DMS114 treated with DMSO at 0.1 percent for 48 hours (cell line): ENCODE measurements around the gene GRK1.
"Not testable (repeated sequence)": the region's sequence is repeated elsewhere in the genome, so short reads cannot be mapped to it uniquely, and the experiment has no call there.

Source experiments
- DNase-seq: peaks from one replicate; lab custom pipeline; 2025; ENCODE audit not compliant: unreplicated experiment; lab: John Stamatoyannopoulos, UW

The GRK1 gene

DNA sequence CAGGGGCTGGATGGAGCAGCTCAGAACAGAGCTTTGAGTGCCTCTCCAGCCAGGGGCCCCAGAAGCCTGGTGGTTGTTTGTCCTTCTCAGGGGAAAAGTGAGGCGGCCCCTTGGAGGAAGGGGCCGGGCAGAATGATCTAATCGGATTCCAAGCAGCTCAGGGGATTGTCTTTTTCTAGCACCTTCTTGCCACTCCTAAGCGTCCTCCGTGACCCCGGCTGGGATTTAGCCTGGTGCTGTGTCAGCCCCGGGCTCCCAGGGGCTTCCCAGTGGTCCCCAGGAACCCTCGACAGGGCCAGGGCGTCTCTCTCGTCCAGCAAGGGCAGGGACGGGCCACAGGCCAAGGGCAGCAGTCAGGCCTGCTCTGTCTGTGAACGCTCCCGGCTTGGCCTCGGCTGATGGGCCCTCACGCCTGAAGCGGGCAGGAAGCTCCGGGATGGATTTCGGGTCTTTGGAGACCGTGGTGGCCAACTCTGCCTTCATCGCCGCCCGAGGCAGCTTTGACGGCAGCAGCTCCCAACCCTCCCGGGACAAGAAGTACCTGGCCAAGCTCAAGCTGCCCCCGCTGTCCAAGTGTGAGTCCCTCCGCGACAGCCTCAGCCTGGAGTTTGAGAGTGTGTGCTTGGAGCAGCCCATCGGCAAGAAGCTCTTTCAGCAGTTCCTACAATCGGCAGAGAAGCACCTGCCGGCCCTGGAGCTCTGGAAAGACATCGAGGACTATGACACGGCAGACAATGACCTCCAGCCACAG lies at the start of gene GRK1:
TSS of gene GRK1 (plus strand) at position 269 of the 751 bp plus-strand sequence. CDS start at position 437, 168 bp downstream.
- no peak for DNase-seq

DNA sequence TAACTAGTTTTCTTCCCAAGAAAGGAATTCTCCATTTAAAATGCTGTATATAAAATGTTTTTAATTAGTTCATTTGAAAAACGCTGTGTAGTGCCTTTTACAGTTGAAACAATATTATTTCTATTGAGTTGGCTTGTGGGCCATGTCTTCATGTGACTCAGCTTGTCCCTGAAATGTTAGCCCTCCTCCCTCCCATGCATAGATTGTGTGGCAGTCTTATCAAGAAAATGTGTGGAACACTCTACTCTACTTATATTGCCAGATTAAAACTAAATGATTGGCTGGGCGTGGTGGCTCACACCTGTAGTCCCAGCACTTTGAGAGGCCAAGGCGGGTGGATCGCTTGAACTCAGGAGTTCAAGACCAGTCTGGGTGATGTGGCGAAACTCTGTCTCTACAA lies 49.1 kb upstream of the GRK1 start:
- no peak for DNase-seq

DNA sequence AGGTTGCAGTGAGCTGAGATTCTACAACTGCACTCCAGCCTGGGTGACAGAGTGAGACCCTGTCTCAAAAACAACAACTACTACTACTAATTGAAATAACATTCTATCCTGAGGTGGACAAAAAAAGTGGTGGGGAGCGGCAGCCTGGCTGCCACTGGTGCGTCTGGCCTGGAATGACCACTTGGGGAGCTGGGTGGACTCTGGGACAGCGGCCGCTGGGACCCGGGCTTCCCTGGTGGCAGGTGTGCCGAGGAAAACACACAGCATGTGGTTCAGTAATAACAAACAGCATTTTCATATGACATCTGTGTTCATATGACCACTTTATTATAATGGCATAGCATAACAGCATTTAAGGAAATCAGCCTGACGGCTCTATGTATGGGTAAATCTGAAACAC lies 48.6 kb upstream of the GRK1 start:
- no peak for DNase-seq

DNA sequence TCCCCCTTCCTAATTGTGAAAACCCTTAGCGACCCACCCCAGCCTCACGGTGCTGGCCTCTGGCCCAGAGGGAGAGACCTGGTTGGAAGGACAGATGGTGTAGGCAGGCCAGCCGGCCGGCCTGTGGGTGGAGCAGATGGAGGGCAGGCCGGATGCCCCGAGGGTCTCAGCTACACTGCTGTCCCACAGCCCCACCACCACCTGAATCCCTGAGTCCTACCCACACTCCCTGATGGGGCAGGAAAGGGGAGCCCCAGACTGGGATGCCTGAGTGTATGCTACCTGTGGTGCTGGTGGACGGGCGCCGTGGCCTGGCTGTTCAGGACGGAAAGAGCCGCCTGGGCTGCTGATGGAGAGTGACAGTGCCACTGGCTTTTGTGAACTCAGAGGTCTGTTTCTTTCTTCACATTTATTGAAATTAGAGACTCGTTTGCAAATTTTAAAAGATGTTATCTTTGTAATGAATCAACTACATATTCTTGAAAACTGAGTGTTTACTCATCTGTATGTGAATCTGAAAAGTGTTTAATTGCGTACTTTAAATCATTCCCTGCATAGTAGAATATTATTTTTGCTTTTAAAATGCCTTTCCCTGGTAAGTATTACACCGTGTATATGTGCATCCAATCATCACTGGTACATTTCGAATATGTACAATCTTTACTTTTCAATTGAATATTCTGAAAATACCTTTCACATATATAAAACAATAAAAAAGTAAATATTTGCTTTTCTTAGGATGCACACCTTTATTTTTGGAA lies 46.8 kb upstream of the GRK1 start:
- DNase-seq, result no peak

DNA sequence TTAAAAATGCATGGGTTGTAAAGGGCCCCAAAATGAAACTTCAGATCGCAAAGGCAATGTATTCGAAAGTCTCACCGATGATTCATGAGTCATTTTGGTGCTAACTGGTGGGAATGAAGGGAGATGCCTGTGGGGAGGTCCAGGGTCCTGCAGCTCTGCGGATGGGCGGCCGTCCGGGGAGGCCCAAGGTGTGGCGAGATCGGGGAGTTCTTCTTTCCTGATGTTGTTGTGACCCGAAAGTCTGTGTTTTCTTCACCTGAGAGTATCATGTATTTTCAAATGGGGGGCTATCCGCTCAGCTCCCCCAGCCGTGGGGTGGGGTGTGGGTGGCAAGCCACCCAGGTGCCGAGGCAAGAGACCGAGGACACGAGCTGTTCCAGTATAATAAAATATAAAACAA lies 46.0 kb upstream of the GRK1 start:
- DNase-seq, result no peak

DNA sequence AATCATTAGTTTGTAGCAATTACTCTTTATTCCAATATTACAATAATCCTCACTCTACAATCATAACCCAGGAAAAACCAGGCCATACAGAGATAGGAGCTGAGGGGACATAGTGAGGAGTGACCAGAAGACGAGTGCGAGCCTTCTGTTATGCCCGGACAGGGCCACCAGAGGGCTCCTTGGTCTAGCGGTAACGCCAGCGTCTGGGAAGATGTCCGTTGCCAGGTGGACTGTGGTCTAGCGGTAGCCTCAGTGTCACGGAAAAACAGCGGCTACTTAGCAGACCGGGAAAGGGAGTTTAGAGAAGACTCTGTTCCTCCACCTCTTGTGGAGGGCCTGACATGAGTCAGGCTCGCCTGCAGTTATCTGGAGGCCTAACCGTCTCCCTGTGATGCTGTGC lies 45.5 kb upstream of the GRK1 start:
- DNase-seq, result not testable (repeated sequence)

DNA sequence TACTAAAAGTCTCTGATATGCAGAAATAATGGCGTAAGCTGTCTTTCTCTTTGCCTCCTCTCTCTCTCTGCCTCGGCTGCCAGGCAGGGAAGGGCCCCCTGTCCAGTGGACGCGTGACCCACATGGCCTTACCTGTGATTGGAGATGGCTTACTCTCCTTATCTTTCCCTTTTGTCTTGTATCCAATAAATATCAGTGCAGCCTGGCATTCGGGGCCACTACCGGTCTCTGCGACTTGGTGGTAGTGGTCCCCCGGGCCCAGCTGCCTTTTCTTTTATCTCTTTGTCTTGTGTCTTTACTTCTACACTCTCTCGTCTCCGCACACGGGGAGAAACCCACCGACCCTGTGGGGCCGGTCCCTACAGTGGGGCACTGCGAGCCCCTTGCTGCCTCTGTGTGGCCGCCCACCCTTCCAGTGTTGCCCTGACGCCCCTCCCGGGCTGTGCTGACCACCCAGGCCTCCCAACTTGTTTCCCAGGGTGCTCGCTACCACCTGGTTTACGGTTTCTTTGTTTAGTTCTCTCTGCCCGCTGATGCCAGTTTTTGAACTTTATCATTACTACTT lies 45.0 kb upstream of the GRK1 start:
- DNase-seq, result not testable (repeated sequence)

DNA sequence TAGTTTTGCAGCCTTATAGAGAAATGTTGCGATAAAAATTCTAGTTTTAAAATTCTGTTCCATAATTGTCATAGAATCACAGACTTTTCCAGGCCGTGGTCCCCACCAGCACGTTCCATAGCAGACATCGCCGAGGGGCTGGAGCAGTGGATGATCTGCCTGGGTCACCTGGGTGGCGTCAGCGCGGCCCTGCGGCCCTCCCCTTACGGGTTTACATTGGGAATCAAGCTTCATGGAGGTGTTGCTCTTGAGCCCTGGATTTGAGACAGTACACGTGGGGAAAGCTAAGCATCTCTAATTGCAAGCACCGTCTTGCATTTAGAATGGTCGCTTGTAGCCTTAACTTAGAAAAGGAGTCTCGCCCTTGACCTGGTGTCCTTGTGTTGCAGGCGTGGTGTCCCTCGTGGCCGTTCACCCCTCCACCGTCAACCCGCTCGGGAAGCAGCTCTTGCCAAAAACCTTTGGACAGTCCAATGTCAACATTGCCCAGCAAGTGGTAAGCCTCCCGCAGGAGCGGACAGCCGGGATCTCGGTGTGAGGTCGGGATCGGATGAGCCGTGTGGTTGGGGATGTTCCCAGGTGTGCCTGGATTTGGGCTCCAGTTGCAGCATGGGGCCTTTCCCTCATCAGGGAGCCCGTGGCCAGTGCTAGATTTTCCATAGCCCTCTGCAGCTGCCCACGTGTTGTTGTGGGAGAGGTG lies 44.1 kb upstream of the GRK1 start:
- no peak for DNase-seq

DNA sequence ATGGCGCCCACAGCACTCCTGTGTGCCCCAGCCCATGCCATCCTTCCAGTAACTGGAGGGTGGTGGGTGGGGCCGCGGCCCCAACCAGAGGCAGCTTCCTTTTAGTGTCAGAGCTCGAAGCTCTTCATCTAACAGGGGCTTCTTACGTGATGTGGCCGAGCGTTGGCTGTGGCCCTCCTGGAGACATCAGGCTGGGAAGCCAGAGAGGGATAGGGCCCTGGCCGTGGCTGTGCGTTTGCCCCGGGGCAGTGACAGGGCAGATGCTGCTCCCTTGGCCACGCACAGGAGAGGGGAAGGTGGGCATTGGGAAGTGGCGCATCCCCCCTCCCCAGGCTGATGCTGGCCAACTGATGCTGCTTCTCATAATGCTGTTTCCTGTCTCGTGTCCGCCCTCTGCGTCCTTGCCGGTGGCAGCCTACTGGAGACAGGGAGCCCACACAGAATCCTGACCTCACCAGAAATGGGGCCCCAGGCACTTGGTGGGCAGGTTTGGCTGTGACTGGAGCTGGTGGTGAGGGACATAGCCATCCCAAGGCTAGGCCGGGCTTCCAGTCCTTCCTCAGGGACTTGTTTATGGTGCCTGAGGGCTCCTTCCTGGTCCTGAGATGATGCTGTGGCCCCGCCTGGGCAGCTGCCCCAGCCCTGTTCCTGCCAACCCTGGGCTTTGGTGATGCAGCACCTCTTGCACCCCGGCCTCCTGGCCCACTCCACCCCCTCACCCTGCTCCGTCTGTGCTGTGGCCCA lies 43.4 kb upstream of the GRK1 start:
- DNase-seq, result no peak

DNA sequence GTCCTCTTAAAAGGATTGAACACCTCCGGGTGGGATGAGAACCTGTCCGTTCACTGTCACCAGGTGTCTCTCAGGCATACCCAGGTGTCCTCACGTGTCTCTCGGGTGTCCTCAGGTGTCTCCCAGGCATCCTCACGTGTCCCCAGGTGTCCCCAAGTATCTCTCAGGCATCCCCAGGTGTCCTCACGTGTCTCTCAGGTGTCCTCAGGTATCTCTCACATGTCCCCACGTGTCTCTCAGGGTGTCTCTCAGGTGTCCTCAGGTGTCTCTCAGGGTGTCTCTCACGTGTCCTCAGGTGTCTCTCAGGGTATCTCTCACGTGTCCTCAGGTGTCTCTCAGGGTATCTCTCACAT lies 42.8 kb upstream of the GRK1 start:
- DNase-seq, result no peak

DNA sequence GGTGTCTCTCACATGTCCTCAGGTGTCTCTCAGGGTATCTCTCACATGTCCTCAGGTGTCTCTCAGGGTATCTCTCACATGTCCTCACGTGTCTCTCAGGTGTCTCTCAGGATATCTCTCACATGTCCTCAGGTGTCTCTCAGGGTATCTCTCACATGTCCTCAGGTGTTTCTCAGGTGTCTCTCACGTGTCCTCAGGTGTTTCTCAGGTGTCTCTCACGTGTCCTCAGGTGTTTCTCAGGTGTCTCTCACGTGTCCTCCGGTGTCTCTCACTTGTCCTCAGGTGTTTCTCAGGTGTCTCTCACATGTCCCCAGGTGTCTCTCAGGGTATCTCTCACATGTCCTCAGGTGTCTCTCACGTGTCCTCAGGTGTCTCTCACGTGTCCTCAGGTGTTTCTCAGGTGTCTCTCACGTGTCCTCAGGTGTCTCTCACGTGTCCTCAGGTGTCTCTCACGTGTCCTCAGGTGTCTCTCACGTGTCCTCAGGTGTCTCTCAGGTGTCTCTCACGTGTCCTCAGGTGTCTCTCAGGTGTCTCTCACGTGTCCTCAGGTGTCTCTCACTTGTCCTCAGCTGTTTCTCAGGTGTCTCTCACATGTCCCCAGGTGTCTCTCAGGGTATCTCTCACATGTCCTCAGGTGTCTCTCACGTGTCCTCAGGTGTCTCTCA lies 42.2 kb upstream of the GRK1 start:
- DNase-seq, result not testable (repeated sequence)

DNA sequence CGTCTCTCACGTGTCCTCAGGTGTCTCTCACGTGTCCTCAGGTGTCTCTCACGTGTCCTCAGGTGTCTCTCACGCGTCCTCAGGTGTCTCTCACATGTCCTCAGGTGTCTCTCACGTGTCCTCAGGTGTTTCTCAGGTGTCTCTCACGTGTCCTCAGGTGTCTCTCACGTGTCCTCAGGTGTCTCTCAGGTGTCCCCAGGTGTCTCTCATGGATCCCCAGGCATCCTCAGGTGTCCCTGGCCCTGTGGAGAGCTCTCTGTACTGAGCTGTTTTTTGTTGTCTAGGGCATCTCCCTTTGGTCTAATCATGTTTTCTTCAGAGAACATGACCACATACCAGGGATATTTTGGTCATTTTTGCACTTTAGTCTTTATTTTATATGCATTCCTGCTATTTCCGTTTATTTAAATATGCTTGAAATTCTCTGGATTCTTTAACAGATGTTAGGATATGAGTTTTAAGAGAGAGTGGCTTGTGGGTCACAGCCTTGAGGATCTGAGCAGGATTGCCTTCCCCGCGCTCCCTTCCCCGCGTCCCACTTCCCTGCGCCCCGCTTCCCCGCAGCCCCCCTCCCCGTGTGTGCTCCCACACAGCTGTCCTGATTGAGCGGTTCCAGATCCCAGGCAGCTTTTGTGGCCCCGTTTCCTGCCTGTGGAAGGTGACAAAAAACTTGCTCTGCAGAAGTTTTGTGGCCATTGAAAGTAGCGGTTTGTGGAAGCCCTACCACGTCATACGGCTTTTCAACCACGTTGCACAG lies 40.9 kb upstream of the GRK1 start:
- DNase-seq, result no peak

DNA sequence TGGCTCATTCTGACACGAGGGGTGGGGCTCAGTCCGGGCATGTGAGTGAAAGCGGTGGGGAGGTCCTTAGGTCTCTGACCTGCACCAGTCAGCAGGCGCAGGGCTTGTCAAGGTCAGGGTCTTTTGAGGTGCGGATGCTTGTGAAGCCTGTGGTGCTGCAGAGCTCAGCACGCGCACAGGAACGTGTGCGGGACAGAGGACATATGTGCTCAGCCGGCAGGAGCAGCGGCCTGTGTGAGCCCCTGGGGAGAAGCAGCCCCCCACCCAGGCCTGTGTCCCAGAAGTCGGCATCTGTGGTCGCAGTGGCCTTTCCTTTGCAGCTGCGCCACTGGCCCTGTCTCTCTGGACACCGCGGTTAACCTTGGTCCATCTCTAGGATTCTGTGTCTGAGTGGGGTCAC lies 39.9 kb upstream of the GRK1 start:
- no peak for DNase-seq

DNA sequence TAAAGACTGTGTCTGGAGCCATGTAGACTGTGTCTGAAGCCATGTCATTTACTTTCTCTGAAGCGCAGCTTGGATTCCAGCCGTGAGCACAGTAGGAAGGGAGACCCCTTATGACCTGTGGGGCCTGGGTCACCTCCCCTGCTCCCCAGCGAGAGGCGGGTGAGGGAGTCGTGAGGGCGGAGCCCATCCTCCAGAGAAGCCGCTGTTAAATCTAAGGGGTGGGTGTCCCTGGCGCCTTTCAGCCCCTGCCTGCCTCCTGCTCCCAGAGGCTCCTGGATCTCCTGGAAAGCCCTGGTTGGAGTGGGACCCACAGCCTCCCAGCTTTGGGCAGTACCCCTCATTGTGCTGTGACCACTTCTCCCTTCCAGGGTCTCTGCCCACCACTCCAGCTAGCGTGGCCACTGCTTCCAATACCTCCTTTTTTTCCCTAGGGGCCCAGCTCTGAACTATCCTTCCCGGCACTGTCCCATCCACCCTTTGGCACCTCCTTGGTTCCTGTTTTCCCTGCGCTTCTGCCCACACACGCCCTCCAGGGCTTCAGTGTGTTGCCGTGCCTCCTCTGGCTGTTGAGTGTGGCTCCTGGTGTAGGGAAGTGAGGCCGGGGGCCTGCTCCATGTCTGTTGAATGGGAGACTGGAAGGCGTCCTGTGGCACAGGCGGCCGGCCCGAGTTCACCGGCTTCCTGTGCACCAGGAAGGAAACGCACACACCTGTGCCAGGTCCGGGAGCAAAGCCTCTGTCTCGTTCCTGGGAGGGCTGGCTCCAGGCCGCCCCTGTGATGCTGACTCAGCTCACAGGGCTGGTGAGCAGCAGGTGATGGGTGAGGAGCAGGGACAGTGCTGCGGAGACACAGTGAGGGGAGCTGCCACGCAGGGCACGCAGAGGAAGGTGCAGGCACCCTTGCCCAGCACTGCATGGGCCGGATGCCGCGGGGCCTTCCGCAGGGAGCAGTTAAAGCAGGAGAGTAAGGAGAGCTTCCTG lies 38.4 kb upstream of the GRK1 start:
- no peak for DNase-seq

DNA sequence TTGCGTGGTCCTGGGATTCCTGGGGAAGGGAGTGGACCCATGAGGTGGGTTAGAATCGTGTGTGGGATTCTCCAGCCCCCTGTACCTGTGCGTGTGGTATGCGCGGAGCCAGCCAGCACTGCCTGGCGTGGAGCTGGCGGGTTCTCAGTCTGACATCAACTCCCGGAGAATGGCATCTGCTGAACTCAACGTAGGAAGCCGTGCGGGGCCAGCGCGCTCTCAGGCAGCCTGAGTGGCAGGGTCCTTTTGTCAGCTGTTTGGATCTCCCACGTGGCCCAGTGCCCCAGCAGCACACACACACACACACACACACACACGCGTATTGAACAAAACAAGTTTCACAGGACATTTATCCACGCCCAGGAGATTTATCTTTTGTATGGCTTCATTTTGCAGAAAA lies 37.2 kb upstream of the GRK1 start:
- DNase-seq, result no peak

DNA sequence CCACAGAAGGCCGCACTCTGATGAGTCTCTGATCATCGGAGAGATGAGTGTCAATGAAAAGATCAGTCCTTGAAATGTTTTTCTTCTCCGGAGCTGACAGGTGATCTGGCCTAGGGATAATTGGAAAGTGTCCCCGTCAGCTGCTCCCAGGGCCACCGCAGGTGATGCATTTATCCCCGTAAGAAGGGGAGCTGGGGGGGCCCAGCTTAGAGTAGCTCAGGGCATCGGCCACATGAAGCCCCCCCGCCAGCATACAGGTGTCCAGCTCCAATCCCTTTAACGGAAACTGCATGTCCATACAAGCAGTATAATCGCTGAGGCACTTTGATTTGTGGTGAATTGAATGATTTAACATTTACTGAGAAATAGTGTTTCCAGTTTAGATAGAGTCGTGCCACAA lies 36.7 kb upstream of the GRK1 start:
- DNase-seq, result no peak

DNA sequence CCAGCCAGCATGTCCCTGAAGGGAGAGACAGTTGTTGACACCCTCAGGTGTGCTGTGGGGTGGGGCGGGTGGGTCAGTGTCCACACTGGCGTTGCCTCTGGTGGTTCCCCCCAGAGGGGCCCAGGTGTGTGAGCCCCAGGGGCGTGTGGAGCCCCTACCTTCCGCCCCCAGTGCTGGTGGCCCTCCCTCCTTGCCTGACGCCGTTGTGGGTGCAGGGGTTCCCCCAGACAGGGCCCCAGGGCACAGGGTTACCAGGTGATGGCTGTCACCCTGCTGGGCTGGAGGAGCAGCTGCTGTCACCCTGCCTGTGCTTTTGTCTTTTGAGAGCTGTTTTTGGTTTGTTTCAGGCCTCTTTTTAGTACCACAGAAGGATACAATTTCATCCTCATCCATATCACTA lies 36.2 kb upstream of the GRK1 start:
- no peak for DNase-seq

DNA sequence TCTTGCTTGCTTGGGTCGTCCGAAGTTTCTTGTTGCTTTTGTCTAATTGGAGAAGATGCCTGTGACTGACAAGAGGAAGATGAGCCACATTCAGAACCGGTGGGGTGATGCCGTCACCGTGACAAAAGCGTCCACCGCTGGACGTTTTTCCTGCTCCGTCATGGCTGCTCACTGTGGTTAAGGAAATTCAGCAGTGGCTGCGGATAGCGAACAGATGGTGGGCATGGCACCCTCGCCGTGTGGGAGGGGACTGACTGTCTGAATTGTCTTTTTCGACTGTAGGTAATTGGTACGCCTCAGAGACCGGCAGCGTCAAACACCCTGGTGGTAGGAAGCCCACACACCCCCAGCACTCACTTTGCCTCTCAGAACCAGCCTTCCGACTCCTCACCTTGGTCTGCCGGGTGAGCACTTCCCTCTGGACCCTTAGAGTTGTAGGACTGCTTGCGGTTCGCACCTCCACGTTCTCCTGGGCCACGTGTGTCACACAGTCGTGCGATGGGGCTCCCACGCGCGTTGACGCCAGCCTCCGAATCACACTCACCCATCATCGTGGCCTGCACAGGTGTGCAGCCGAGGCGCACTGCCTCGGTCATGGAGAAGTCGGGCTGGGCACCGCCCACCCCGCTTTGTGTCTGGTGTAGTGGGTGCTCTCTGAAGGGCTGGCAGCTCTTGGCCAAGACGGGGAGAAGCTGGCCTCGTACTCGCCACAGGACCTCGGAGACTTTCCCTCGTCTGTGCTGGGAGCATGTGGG lies 35.5 kb upstream of the GRK1 start:
- DNase-seq, result no peak
